K562 (cell line): ENCODE results near the gene ARHGEF10L. TPM values are rescaled to one million over a fixed set of nuclear protein-coding genes. Genes with fewer than 3 reads are reported as not detected.

Experiments used
- ARID1B ChIP-seq: fragments of 450-650 bp; IDR thresholded peaks from 2 replicates; pipeline ENCODE4 v1.6.1; 2016; ENCODE audit warnings: antibody characterized with exemption, mild to moderate bottlenecking, inconsistent platforms
- CC2D1A ChIP-seq: fragments of 450-650 bp; IDR thresholded peaks from 2 replicates; pipeline ENCODE4 v1.6.1; 2017; ENCODE audit warnings: mild to moderate bottlenecking
- CEBPB ChIP-seq: fragments of 450-650 bp; IDR thresholded peaks from 2 replicates; pipeline ENCODE4 v1.6.1; 2016; ENCODE audit warnings: missing genetic modification characterization, missing compliant biosample characterization
- CREB1 ChIP-seq, 2 experiments: sonication (generic) in 1 of 2; formaldehyde crosslinking in 1 of 2; IDR thresholded peaks; 2 replicates each; pipeline versions ENCODE4 v1.6.1 to v1.8.0; 2012 to 2022; ENCODE audit warnings: inconsistent platforms in 1 of 2, mild to moderate bottlenecking in 1 of 2, missing genetic modification reagents in 1 of 2, moderate library complexity in 1 of 2
- DPF2 ChIP-seq: fragments of 450-650 bp; IDR thresholded peaks from 2 replicates; pipeline ENCODE4 v1.6.1; 2016
- EP400 ChIP-seq: fragments of 450-650 bp; IDR thresholded peaks from 2 replicates; pipeline ENCODE4 v1.6.1; 2017; ENCODE audit warnings: antibody characterized with exemption, mild to moderate bottlenecking, moderate library complexity
- FOSL1 ChIP-seq: fragments of 200-800 bp; sonication (Bioruptor generic); conservative IDR thresholded peaks from 2 replicates; pipeline ENCODE4 v1.6.1; 2016; ENCODE audit warnings: missing genetic modification characterization, missing compliant biosample characterization
- GATAD2A ChIP-seq: fragments of 450-650 bp; IDR thresholded peaks from 2 replicates; pipeline ENCODE4 v1.6.1; 2017
- HDAC8 ChIP-seq: fragments of 450-650 bp; IDR thresholded peaks from 2 replicates; pipeline ENCODE4 v1.6.1; 2016; ENCODE audit warnings: mild to moderate bottlenecking, missing genetic modification characterization, moderate library complexity, missing compliant biosample characterization
- L3MBTL2 ChIP-seq: fragments of 450-650 bp; IDR thresholded peaks from 2 replicates; pipeline ENCODE4 v1.6.1; 2016; ENCODE audit warnings: mild to moderate bottlenecking, moderate library complexity
- MAZ ChIP-seq, 2 experiments: fragments of 450-650 bp in 1 of 2; sonication (generic) in 1 of 2; formaldehyde crosslinking; IDR thresholded peaks in 1 of 2; conservative IDR thresholded peaks in 1 of 2; 2 replicates each; pipeline versions ENCODE4 v1.4.0 to v1.5.0; 2020; ENCODE audit warnings: mild to moderate bottlenecking in 1 of 2, missing genetic modification reagents in 1 of 2
- NRF1 ChIP-seq, 2 experiments: fragments of 450-650 bp; IDR thresholded peaks in 1 of 2; conservative IDR thresholded peaks in 1 of 2; 2 replicates each; pipeline ENCODE4 v1.6.1; 2014; ENCODE audit warnings: mild to moderate bottlenecking in 2 of 2
- SETDB1 ChIP-seq: IDR thresholded peaks from one replicate; pipeline ENCODE4 v1.6.1; 2012; ENCODE audit warnings: low read length, control low read depth, inconsistent platforms
- SMARCE1 ChIP-seq: fragments of 450-650 bp; IDR thresholded peaks from 2 replicates; pipeline ENCODE4 v1.7.1; 2016; ENCODE audit warnings: mild to moderate bottlenecking
- TEAD4 ChIP-seq, 2 experiments: sonication (generic) in 1 of 2; formaldehyde crosslinking in 1 of 2; IDR thresholded peaks; 2 replicates each; pipeline versions ENCODE4 v1.6.1 to v1.8.0; 2012 to 2022; ENCODE audit warnings: borderline replicate concordance in 1 of 2, inconsistent platforms in 1 of 2, low read length in 1 of 2, mild to moderate bottlenecking in 1 of 2, missing genetic modification reagents in 1 of 2
- ZNF444 ChIP-seq: fragments of 250-450 bp; sonication (Bioruptor Pico); IDR thresholded peaks from 2 replicates; pipeline ENCODE4 v1.4.0; 2020; ENCODE audit warnings: mild to moderate bottlenecking, moderate library complexity
- ZNF778 ChIP-seq: fragments of 450-650 bp; formaldehyde crosslinking; IDR thresholded peaks from 2 replicates; pipeline ENCODE4 v1.4.0; 2020; ENCODE audit warnings: mild to moderate bottlenecking, moderate library complexity
- ZZZ3 ChIP-seq: fragments of 450-650 bp; IDR thresholded peaks from 2 replicates; pipeline ENCODE4 v1.6.1; 2016; ENCODE audit warnings: antibody characterized with exemption, mild to moderate bottlenecking, moderate library complexity
- polyA plus RNA-seq, 8 experiments: library from polyadenylated mRNA; depleted of rRNA in 4 of 8; stranded (reverse) in 5 of 8; unstranded in 3 of 8; fragments of >200 nt; fragmentation: Nextera tagmentation in 2 of 8; fragmentation: Illumina TruSeq in 1 of 8; extraction: Ambion mirVana in 2 of 8; extraction: Trizol in 1 of 8; gene quantifications; 2 replicates each; pipeline versions ENCODE4 v1.2.1 to v1.2.3, GENCODE V29; 2011 to 2014; ENCODE audit warnings: inconsistent platforms in 1 of 8, missing spikeins in 1 of 8
- total RNA-seq, 7 experiments: library from RNA; depleted of rRNA in 6 of 7; stranded (reverse); fragments of >200 nt in 6 of 7; fragmentation: Illumina TruSeq in 2 of 7; extraction: Trizol in 2 of 7; gene quantifications; 2 replicates each; pipeline versions ENCODE4 v1.2.1 to v1.2.3, GENCODE V29; 2011 to 2021; ENCODE audit warnings: low replicate concordance in 1 of 7
- TF ChIP-seq, protein P1 (sequence below): sonication (generic); formaldehyde crosslinking; IDR thresholded peaks from 2 replicates; pipeline ENCODE4 v1.8.1; 2023; ENCODE audit warnings: mild to moderate bottlenecking, missing genetic modification reagents
- TF ChIP-seq, protein P2 (sequence below): sonication (generic); formaldehyde crosslinking; IDR thresholded peaks from 2 replicates; pipeline ENCODE4 v1.8.0; 2022; ENCODE audit warnings: missing genetic modification reagents, mild to moderate bottlenecking, moderate library complexity, borderline replicate concordance
- TF ChIP-seq, protein P3 (sequence below): sonication (generic); formaldehyde crosslinking; IDR thresholded peaks from 2 replicates; pipeline ENCODE4 v1.8.1; 2023; ENCODE audit warnings: mild to moderate bottlenecking, missing genetic modification reagents, moderate library complexity

Gene ARHGEF10L
- total and polyA plus RNA-seq, 9 of the 15 experiments (the other 6 are each of a cell fraction or from before 2014, with no cell fraction given) = 0.09 to 0.13 TPM; not detected in 7

DNA sequence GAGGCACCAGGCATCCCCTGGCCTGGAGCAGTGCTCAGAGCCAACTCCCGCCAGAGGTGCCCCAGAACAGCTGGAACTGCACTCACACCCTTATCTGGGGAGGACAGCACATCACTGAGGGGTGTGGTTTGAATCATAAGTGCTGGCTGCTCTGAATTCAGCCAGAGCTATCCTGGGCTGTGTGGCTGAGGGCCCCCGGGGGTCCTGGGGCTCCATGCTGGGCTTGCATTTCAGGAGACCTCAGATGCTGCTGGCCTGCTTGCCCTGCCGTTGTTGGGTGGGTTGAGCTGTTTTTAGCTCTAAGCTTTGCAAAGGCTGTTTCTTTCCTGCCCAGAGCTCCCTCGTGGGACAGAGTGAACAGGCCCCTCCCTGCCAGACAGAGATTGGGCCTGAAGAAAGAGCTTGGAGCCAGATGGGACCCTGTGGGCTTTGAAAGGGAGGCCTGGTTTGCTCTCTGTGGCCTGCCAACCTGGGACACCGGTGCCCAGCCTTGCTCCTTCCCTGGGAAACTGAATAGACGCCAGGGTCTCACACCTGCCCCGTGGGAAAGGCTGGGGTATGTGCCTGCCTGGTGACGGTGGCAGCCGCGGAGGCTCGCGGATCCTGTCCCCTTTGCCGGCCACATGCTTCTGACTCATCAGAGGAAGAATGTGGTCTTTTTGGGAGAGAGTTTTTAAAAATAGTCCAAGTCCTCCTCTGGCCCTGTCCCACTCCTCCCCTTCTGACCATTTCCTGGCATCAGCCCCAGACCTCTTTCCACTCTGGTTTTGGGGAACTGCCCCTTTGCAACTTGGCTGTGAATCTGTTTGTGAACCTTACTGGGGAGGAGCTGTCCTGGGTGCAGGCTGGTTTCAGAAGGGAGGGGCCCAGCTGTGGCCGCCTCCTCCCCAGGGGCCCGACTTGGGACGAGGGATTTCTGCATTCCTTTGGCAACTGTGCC, 30.0 kb downstream of the ARHGEF10L start (continued):
- no peak for TF ChIP-seq ZZZ3
- TF ChIP-seq ZNF444 (CRISPR knock-in tag) = no peak
- TF ChIP-seq SMARCE1 = no peak
- TF ChIP-seq, protein P1, sequence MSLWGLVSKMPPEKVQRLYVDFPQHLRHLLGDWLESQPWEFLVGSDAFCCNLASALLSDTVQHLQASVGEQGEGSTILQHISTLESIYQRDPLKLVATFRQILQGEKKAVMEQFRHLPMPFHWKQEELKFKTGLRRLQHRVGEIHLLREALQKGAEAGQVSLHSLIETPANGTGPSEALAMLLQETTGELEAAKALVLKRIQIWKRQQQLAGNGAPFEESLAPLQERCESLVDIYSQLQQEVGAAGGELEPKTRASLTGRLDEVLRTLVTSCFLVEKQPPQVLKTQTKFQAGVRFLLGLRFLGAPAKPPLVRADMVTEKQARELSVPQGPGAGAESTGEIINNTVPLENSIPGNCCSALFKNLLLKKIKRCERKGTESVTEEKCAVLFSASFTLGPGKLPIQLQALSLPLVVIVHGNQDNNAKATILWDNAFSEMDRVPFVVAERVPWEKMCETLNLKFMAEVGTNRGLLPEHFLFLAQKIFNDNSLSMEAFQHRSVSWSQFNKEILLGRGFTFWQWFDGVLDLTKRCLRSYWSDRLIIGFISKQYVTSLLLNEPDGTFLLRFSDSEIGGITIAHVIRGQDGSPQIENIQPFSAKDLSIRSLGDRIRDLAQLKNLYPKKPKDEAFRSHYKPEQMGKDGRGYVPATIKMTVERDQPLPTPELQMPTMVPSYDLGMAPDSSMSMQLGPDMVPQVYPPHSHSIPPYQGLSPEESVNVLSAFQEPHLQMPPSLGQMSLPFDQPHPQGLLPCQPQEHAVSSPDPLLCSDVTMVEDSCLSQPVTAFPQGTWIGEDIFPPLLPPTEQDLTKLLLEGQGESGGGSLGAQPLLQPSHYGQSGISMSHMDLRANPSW (CRISPR knock-in tag) = no peak
- TF ChIP-seq DPF2 = peak; percentile 33; the same call in 1 of the 2 replicates
- TF ChIP-seq GATAD2A = no peak
- TF ChIP-seq TEAD4 (IDR thresholded peaks at IDR 0.05; ENCODE audit: low read length) = peak; percentile 69
- no peak for TF ChIP-seq TEAD4 (CRISPR knock-in tag; IDR thresholded peaks at IDR 0.05; ENCODE audit: borderline replicate concordance)
- TF ChIP-seq ARID1B = peak; percentile 72
- TF ChIP-seq CEBPB (tag) = no peak
- TF ChIP-seq SETDB1 = no peak
- TF ChIP-seq HDAC8 = no peak
- TF ChIP-seq, protein P2, sequence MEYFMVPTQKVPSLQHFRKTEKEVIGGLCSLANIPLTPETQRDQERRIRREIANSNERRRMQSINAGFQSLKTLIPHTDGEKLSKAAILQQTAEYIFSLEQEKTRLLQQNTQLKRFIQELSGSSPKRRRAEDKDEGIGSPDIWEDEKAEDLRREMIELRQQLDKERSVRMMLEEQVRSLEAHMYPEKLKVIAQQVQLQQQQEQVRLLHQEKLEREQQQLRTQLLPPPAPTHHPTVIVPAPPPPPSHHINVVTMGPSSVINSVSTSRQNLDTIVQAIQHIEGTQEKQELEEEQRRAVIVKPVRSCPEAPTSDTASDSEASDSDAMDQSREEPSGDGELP (CRISPR knock-in tag) = peak; percentile 94
- TF ChIP-seq CC2D1A = no peak
- peak; percentile 91 for TF ChIP-seq FOSL1 (tag)
- no peak for TF ChIP-seq NRF1 (conservative IDR thresholded peaks at IDR 0.05 in 1 of 2, IDR thresholded peaks at IDR 0.05 in 1 of 2)
- TF ChIP-seq ZNF778 = no peak
- TF ChIP-seq, protein P3, sequence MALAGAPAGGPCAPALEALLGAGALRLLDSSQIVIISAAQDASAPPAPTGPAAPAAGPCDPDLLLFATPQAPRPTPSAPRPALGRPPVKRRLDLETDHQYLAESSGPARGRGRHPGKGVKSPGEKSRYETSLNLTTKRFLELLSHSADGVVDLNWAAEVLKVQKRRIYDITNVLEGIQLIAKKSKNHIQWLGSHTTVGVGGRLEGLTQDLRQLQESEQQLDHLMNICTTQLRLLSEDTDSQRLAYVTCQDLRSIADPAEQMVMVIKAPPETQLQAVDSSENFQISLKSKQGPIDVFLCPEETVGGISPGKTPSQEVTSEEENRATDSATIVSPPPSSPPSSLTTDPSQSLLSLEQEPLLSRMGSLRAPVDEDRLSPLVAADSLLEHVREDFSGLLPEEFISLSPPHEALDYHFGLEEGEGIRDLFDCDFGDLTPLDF (CRISPR knock-in tag) = no peak
- TF ChIP-seq CREB1 (IDR thresholded peaks at IDR 0.05) = peak; percentile 14; the same call in 1 of the 2 replicates
- TF ChIP-seq CREB1 (CRISPR knock-in tag; IDR thresholded peaks at IDR 0.05) = no peak
- TF ChIP-seq EP400 = no peak
- peak; percentile 27; the same call in 1 of the 2 replicates for TF ChIP-seq L3MBTL2
- TF ChIP-seq MAZ (CRISPR knock-in tag; conservative IDR thresholded peaks at IDR 0.05 in 1 of 2, IDR thresholded peaks at IDR 0.05 in 1 of 2) = peak in 1 of 2 experiments; percentile 46; a peak in 1 of 4 replicates
